ENCODE measurements around the gene S100A16. TPM values are rescaled to one million over a fixed set of nuclear protein-coding genes. Genes with fewer than 3 reads are reported as not detected.
A peak's percentile ranks its signal among the peaks of the same experiment; 100 is the strongest.

Gene S100A16
- total and polyA plus RNA-seq, 9 of the 15 experiments (the other 6 are each of a cell fraction or from before 2014, with no cell fraction given): 1.6 to 6.9 (median 4.3) TPM

- TF ChIP-seq RCOR1 (IDR thresholded peaks at IDR 0.05; ENCODE audit: borderline replicate concordance in 1 of 2, low read depth in 2 of 2, low read length in 2 of 2) (peak; percentile 16 to 85; a peak in 2 of 4 replicates), VEZF1 (CRISPR knock-in tag; IDR thresholded peaks at IDR 0.05) (peak; percentile 91), NFYB (IDR thresholded peaks at IDR 0.05; ENCODE audit: extremely low read depth, insufficient read length) (no peak), TOE1 (IDR thresholded peaks at IDR 0.05; ENCODE audit: borderline replicate concordance) (peak; percentile 48; the same call in 1 of the 2 replicates), TOE1 (CRISPR knock-in tag; IDR thresholded peaks at IDR 0.05; ENCODE audit: borderline replicate concordance, low read depth) (no peak), ZNF174 (CRISPR knock-in tag; IDR thresholded peaks at IDR 0.05) (no peak), PPARD (CRISPR knock-in tag; IDR thresholded peaks at IDR 0.05) (no peak), TEAD4 (IDR thresholded peaks at IDR 0.05; ENCODE audit: low read length) (peak; percentile 78), TEAD4 (CRISPR knock-in tag; IDR thresholded peaks at IDR 0.05; ENCODE audit: borderline replicate concordance) (no peak), GTF2B (IDR thresholded peaks at IDR 0.05; ENCODE audit: extremely low read depth, insufficient read length) (no peak), ZNF407 (IDR thresholded peaks at IDR 0.05; ENCODE audit: low read depth) (no peak), C11orf30 (IDR thresholded peaks at IDR 0.05; ENCODE audit: low read depth) (peak; percentile 85)
Observed at GRCh38 chr1:153566414-153567371, 46.2 kb downstream of the S100A16 start (continued).

Data from K562 (cell line).